Stimulated activated CD8-positive, alpha-beta memory T cell treated with anti-CD3 and anti-CD28 coated beads, Interleukin-12 subunit alpha, Interleukin-12 subunit beta, amount 100 ng/mL, for 24 hours (primary cell): Measurements from ENCODE around the gene SLC25A27.

Source experiments
- DNase-seq: peaks from one replicate; pipeline ENCODE4 v3.0.0-alpha.2; 2020; ENCODE audit errors: extremely low read depth

SLC25A27 gene

DNA sequence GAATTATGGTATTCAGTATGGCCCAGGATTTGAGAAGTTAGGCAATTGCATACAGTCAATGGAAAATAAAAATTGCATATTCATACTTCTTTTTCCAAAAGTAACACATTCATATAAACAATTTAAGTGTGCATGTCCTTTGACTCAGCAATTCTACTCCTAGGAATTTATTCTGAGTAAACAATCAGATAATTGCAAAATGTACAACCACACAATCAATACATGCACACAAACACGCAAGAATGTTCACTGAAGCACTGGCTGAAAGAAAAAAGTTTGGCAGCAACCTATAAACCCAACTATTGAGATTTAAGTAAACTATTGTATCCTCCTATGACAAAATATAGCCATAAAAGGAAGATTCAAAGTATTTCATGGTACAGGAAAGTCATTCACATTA is 1.8 kb upstream of the SLC25A27 start:
- DNase-seq, result no peak

DNA sequence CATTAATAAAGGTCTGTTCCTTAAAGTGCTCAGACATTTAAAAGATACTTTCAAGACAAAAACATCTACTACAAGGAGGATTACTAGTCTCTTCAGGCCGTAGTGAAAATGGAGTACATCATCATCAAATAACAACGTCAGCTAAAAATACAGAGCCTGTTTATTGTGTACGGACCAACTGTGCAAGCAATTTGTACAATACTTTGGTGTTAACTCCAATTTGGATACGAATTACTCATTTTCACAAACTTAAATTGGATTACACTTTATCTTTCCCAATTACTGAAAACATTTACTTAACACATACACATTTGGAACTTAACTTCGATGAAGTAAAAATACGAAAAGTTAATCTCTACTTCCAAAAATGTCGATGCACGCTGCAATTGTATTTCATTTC is 959 bp upstream of the SLC25A27 start:
- no peak for DNase-seq

DNA sequence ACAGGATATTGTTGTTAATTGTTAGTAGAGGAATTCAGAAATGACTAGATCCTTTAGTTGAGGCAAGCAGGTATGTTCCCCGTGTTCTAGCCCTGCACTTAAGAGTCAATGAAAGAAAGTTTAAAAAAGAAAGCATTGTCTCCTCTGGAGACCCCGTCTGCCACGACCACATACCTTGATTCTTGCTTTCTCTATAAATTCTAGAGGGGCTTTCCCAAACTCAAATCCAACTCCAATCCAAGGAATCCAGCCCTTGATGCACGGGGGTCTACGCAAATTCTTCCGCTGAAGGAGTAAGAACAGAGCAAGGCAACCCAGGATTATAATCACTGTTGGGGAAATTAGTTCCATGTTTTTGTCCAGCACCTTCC is 558 bp upstream of the SLC25A27 start:
- no peak for DNase-seq

DNA sequence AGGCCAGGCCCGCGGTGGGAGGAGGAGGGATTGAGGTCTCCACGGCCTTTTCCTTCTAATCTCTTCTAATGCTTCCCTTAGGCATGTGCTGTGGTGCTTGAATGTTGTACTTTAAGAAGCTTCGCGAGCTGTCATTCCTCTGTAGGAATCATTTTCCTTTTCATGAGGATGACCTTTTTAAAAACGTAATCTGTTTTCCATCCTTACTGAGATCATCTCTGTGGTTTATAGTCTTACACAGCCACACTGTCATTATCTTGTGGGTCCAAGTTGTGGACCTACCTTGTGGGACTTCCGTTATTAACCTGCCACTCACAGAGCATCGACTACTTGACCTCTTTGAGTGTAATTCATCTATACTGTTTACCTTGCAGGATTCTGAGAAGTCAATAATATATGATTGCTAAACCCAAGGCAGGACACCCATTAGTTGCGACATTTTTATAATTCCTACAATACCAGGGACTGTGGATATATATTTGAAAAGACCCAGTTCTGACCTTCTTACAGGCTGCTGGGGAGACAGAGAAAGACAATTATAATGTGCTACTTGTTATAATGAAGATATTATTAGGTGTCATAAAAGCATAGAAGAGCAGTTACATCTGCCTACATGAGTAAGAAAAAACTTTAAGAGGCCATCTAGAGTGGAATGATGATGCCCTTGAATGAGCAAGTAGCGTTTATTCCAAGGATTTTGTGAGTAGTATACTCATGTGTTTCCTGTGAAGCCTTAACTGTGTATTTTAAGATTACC is 842 bp downstream of the SLC25A27 start:
- DNase-seq, result no peak

DNA sequence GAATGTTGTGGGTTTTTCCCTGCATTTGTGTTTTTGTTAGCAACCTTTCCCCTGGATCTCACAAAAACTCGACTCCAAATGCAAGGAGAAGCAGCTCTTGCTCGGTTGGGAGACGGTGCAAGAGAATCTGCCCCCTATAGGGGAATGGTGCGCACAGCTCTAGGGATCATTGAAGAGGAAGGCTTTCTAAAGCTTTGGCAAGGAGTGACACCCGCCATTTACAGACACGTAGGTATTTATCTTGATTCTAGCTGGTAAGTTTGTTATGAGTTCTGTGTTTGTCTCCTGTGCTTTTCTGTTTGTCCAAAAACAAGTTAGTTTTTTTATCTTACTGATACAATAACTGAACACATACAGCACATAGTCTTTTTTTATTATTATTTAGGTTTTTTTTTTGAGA is 3.0 kb downstream of the SLC25A27 start:
- no peak for DNase-seq

DNA sequence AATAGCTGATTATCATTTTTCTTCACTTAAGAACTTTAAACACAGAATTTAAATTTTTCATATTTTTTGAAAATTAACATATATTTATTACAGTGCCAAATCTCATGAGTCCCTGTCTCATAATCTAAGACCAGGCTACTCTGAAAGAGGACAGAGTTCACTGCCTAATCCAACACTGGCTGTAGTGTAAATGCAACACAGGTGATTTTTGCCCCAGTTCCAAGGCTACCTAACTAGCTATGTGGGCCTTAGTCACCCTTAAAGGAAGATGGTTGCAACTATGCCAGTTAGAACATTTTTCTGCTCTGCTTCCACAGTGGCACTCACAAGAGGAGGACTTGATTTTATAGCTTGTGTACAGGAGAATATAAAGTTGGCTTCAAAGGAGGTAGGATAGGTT is 4.9 kb downstream of the SLC25A27 start:
- no peak for DNase-seq

DNA sequence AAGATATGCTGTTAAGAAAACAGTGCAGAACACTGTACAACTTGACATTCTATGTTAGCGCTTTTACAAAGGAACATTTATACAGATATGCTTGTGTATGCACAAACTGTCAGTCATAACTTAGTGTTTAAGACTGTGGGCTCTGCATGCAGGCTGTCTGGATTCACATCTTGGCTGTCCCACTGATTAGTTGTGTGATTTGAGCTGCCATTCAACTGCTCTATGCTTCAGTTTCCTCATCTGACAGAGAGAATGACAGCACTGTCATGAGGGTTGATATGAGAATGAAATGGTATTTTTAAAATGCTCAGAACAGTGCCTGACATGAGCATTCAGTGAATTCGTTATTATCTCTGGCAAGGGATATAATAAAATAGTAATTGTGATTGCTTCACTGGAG is 8.7 kb downstream of the SLC25A27 start:
- DNase-seq, result no peak

DNA sequence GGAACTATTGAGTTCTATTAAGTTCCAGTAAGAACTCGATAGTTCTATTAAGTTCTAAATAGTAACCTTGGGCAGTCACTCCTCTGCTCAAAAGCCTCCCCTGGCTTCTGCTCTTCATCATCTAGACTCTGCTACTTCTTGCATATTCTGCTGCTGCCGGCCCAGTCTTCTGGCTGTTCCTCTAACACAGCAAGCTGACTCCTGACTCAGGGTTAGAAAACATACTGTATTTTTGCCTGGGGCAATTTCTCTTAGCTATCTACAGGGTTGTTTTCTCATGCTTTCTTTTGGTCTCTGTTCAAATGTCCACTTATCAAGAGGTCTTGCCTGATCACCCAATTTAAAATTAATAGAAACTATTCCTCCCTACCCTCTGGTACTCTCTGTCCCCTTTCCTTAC is 14.6 kb downstream of the SLC25A27 start:
- DNase-seq, result no peak

DNA sequence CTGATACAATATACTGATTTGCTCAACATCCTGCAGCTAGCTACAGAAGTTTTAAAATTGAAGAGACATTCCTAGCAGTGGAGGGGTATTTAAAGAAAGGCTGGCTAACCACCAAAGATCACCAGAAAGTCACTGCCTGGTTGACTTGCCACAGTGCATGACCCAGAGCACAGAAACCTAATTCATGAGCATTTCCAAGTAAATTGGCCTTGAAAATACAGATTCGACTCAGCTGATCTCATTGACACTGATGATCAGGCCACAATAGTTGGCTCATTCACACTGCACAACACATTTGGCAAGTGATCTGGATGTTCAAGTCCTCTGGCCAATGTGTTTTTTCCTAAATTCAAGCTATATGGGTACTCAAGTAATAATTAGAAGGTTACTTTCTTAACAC is 21.6 kb downstream of the SLC25A27 start:
- DNase-seq, result no peak

DNA sequence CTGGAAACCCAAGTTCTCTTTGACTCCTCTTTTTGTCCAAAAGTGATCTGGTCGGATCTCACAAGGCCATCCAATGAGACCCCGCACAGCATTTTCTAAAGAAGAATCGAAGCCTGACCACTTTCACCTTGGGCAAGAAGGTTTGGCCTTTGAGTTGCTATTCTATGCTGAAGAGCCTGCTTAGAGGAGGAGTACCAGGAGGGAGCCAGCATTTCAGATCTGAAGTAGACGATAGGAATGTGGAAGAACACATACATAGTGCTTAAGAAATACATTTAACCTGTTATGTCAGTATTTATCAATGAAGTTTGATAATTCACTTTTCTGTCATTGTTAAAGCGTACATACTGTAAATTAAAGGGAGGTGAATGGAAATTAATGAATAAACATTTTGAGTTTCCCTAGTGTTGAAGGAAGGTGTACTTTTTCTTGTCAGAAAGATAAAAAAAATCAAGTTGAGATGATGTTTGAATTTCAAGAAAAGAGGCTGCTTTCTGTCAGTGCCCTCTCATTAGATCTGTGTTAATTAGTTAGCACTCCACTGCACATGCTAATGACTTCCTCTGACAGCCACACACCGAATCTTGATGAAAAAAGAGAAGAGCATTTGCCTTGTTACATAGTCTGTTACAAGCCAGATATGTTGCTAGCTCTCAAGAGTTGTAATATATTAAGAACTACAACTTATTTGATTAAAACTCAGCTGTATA is 24.0 kb downstream of the SLC25A27 start:
- DNase-seq, result no peak

DNA sequence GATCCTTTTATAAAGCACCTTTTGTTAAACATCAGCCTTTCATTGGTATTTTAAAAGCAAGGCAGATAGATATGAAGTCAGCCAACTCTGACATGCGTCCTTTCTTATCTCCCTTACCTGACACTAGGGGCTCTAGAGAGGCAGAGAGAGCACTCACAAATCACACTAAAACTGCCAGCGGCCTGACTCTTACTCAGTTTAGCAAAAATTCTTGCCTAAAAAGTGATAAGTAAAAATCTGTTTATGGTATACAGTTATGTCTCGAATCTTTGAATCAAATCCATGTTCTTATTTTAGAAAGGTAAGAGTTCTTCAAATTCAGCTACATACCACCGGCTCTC is 24.5 kb downstream of the SLC25A27 start:
- DNase-seq, result no peak

DNA sequence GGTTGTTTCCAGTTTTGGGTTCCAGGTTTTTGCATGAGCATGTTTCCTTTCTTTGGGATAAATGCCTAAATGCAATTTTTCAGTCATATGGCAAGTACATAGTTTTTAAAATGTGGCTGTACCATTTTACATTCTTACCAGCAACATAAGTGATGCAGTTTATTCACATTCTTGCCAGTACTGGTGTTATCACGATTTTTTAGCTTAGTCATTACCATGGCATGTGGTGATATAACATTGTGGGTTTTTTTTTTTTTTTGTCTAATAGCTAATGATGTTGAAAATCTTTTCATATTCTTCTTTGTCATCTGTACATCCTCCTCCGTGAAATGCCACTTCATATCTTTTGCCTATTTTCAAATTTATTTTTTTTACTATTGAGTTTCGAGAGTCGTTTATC is 32.0 kb downstream of the SLC25A27 start:
- DNase-seq, result no peak

DNA sequence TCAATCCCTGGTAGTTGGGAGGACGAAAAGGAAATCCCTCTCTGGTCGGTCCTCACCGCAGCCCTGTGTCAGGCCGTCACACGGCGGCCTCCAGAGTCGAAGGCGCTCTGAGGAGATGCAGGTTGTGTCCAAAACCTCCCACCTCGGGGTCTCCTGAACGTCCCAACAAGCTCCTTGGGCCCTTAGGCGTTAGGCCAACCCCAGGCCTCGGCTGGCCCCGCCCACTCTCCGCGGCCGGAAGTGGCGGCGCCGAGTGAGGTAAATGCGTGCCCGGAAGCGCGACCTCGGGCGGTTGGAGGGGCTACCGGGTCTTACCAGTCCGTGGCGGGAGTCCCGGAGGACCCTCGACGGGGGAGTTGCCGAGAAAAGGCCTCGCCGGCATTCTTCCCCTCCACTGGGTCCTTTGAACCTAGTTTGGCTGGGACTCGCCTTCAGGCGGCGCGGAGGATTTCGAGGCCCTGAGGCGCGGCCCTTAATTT is 34.9 kb downstream of the SLC25A27 start, which contains the start of gene TDRD6:
Gene TDRD6 (plus strand): TSS at position 267 of the 479 bp plus-strand sequence. CDS start 244 bp downstream, outside the sequence.
- DNase-seq, result no peak

DNA sequence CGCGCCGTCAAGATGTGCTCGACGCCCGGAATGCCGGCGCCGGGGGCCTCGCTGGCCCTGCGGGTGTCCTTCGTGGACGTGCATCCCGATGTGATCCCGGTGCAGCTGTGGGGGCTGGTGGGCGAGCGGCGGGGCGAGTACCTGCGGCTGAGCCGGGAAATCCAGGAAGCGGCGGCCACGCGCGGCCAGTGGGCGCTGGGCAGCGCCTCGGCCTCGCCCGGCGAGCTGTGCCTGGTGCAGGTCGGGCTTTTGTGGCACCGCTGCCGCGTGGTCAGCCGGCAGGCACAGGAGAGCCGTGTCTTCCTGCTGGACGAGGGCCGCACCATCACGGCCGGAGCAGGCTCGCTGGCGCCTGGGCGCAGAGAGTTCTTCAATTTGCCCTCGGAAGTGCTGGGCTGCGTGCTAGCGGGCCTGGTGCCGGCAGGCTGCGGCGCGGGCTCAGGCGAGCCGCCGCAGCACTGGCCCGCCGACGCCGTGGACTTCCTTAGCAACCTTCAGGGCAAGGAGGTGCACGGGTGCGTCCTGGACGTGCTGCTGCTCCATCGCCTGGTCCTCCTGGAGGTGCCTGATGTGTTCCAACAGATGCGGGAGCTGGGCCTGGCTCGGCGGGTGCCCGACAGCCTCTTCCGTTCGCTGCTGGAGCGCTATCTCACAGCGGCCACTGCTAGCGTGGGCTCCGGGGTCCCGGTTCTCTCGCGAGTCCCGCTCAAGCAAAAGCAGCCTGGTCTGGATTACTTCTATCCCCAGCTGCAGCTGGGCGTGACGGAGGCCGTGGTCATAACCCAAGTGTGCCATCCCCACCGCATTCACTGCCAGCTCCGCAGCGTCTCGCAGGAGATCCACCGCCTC is 35.6 kb downstream of the SLC25A27 start:
- DNase-seq, result no peak

DNA sequence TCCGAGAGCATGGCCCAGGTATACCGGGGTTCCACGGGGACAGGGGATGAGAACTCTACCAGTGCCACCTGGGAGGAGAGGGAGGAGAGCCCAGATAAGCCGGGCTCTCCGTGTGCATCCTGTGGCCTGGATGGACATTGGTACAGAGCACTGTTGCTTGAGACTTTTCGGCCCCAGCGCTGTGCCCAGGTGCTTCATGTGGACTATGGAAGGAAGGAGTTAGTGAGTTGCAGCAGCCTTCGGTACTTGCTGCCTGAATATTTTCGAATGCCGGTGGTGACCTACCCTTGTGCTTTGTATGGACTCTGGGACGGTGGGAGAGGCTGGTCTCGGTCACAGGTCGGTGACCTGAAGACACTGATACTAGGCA is 36.2 kb downstream of the SLC25A27 start:
- DNase-seq, result no peak

DNA sequence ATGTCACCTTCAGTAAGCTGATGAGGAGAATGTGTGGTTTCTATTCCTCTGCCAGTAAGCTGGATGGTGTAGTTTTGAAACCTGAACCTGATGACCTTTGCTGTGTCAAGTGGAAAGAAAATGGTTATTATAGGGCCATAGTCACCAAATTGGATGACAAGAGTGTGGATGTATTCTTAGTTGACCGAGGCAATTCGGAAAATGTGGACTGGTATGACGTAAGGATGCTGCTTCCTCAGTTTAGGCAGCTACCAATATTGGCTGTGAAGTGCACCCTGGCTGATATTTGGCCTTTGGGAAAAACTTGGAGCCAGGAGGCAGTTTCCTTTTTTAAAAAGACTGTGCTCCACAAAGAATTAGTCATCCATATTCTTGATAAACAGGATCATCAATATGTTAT is 36.9 kb downstream of the SLC25A27 start:
- DNase-seq, result no peak

DNA sequence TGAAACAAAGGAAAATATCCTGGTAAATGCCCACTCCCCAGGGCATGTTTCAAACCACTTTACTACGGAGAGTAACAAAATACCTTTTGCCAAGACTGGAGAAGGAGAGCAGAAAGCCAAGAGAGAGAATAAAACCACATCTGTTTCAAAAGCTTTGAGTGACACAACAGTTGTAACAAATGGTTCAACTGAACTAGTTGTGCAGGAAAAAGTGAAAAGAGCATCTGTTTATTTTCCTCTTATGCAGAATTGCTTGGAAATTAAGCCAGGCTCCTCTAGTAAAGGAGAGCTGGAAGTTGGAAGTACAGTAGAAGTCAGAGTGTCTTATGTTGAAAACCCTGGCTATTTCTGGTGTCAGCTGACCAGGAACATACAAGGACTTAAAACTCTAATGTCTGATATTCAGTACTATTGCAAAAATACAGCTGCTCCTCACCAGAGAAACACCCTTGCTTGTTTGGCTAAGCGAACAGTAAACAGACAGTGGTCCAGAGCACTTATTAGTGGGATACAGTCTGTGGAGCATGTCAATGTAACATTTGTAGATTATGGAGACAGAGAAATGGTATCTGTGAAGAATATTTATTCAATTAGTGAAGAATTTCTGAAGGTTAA is 37.5 kb downstream of the SLC25A27 start:
- DNase-seq, result no peak

DNA sequence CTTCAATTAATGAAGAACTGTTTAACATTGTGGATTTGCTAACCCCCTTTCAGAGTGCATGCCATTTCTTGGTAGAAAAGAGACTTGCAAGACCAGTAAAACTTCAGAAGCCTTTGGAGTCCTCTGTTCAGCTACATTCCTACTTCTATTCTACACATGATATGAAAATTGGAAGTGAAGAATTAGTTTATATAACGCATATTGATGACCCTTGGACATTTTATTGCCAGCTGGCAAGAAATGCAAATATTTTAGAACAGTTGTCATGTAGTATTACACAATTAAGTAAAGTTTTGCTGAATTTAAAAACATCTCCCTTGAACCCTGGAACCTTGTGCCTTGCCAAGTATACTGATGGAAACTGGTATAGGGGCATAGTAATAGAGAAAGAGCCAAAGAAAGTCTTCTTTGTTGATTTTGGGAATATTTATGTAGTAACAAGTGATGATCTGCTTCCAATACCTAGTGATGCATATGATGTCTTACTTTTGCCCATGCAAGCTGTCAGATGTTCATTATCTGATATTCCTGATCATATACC is 38.2 kb downstream of the SLC25A27 start:
- no peak for DNase-seq

DNA sequence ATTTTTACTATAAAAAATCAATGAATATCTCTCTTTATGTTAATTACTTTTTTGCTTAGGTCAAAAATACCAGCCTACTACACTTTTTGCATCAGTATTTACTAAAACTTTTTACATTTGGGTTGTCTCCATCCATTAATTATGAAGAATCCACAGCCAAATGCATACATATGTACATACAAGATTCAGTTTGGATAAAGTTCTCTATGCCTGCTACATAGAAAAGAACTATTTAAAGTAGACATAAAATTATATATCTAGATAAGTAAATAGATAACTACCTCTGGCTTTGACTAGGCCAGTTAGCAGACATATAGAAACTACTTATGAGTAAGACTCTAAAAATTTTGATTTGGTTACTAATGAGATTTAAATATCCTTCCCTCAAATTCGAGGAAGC is 47.2 kb downstream of the SLC25A27 start:
- DNase-seq, result no peak

DNA sequence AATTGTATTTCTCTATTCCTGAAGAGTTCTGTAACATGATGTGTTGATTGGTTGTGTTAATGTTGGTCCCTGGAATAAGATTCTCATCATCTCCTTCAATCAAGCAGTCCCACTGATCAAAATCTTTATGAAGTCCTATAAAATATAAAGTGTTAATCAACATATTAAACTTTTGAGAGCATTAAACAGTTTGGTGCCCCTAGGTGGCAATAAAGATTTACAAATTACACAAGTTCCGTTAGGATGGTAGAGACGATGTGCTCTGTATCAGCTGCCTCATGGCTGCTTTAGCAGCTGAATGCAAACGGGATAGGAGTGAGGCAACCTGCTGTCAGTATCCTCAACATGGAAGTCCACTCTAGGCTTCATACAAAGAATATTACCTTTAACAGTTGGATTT is 51.8 kb downstream of the SLC25A27 start:
- DNase-seq, result no peak

DNA sequence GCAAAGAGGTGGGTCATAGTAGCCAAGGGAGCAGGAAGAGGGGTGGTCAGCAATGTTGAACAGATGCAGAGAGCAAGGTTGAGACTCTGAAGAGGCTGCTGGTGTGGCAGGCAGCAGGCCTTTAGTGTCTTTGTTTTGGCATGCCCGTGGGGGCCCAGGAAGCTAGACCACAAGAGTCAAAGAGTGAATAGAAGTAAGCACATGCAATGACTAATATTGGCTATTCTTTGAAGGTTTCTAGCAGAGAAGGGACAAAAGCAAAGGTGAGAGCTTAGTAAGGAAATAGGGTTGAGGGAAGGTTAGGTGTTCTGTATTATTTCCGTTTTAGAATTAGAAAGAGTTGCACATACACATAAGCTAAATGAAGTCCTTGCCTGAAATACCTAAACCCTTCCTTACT is 53.7 kb downstream of the SLC25A27 start:
- no peak for DNase-seq

DNA sequence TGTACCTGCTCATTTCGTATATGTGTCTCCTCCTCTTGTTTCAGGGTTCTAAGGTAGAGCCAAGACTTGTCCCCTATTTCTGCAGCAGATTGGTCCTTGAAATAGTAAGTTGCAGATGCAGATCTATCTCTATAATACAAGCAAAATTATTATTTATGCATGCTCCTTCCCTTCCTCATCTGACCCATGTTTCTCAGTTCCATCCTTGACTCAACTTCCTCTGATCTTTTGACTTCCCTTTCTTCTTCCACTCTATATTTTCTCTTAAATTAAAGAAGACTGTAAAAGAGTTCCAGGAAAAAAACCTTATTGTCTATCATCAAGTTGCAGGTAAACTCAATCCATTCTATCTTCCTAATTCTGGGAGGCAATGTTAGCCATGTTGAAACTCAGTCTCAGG is 58.7 kb downstream of the SLC25A27 start:
- DNase-seq, result no peak
